ENCODE measurements around the gene SEMA4B.
A peak's percentile ranks its signal among the peaks of the same experiment; 100 is the strongest.
"Not testable (repeated sequence)": the region's sequence is repeated elsewhere in the genome, so short reads cannot be mapped to it uniquely, and the experiment has no call there.

SEMA4B gene

DNA sequence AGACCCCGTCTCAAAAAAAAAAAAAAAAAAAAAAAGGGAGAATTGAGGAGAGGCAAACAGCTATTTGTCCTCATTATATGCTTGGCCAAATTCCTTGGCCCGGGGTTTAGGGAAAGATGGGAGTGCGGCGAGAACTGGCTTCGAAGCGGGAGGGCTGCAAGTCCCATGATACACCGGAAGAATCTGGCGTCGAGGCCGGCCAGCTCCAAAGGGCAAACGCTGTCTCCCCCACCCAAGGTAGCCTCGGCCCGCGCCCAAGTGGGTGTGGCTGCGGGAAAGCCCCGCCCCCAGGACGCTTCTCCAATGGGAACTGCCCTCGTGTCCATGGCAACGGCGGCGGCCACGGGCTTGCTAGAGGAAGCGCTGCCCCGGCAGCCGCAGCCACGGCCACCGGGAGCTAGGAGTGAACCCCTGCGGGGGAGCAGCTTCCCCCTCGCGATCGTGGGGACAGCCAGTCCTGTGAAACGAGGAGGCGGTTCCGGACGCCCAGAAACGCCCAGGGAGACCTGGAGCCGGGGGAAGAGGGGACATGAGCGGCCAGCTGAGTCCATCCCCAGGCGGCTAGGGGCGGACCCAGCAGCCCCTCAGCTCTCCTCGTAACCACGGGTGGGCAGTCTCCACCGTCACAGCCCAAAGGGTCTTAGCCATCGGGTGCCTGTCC lies 48.2 kb downstream of the SEMA4B start, which contains the start of gene TTLL13:
TTLL13 (plus strand) TSS at position 354 of the 661 bp plus-strand sequence. CDS start 1,075 bp downstream, outside the sequence.
- TF ChIP-seq, protein P1, sequence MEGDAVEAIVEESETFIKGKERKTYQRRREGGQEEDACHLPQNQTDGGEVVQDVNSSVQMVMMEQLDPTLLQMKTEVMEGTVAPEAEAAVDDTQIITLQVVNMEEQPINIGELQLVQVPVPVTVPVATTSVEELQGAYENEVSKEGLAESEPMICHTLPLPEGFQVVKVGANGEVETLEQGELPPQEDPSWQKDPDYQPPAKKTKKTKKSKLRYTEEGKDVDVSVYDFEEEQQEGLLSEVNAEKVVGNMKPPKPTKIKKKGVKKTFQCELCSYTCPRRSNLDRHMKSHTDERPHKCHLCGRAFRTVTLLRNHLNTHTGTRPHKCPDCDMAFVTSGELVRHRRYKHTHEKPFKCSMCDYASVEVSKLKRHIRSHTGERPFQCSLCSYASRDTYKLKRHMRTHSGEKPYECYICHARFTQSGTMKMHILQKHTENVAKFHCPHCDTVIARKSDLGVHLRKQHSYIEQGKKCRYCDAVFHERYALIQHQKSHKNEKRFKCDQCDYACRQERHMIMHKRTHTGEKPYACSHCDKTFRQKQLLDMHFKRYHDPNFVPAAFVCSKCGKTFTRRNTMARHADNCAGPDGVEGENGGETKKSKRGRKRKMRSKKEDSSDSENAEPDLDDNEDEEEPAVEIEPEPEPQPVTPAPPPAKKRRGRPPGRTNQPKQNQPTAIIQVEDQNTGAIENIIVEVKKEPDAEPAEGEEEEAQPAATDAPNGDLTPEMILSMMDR (IDR thresholded peaks at IDR 0.05; ENCODE audit: extremely low read depth, missing control alignments) = no peak
- DNase-seq (ENCODE audit: low spot score) = peak; percentile 68

- no peak for DNase-seq (ENCODE audit: low spot score)
- TF ChIP-seq, protein P1 (IDR thresholded peaks at IDR 0.05; ENCODE audit: extremely low read depth, missing control alignments) = no peak
Observed at GRCh38 chr15:90257776-90258175, 56.6 kb downstream of the SEMA4B start.

DNA sequence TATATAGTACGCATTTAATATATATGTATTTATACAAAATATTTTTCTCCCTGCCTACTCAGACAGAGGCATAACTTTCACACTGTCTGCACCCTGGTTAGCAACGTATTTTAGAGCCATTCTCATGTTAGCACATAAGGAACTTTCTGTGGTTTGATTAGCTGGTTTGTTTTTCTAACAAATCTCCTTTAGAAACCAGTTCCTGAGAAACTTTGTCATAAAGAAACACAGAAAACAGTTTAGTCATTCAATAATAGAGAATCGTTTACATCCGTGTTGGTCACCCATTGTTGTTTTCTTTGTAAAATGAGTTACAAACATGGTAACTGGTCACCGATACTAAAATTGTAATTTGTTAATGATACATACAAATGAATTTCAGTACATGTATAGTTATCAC lies 58.4 kb downstream of the SEMA4B start:
- TF ChIP-seq, protein P1 (IDR thresholded peaks at IDR 0.05; ENCODE audit: extremely low read depth, missing control alignments) = no peak

GRCh38 chr15:90260731-90261130 lies 59.6 kb downstream of the SEMA4B start:
- not testable (repeated sequence) for DNase-seq (ENCODE audit: low spot score)

More for the DNA sequence above, 58.4 kb downstream of the SEMA4B start:
- peak; percentile 63 for DNase-seq (ENCODE audit: low spot score)

DNA sequence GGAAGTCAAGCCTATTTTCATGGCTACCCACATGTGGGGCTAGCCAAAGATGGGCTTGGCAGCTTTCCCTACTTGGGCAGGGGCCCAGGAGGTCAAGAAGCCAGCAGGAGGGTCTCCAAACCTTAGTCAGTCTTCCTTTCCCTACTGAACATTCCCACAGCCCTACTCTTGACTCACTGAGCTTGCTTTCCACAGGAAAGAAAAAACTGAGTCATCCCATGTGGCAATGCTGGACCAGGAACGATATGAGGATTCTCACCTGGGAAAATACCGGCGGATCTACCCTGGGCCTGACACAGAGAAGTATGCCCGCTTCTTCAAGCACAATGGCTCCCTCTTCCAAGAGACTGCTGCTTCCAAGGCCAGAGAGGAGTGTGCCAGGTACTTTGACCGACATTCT lies 60.7 kb downstream of the SEMA4B start:
- DNase-seq (ENCODE audit: low spot score) = no peak
- TF ChIP-seq, protein P1 (IDR thresholded peaks at IDR 0.05; ENCODE audit: extremely low read depth, missing control alignments) = no peak

GRCh38 chr15:90262426-90262825 lies 61.3 kb downstream of the SEMA4B start:
- TF ChIP-seq, protein P1 (IDR thresholded peaks at IDR 0.05; ENCODE audit: extremely low read depth, missing control alignments) = no peak

DNA sequence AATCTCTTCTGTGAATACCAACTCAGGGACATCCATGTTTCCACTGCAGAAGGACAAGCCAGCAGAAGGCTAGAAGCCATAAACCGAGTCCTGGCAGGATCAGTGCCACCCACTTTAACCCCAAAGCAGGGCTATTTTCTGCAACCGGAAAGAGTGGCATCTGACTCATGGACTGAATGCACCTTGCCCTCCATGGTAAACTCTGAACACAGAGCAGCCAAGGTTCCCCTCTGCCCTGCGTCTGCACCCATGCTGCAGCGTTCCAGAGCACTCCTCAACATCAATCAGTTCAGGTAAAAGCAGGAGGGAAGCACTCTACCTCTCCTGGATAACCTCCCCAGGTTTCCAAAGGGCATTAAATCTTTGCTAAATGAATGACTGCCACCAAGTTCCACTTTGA lies 63.5 kb downstream of the SEMA4B start:
- DNase-seq (ENCODE audit: low spot score) = no peak
- TF ChIP-seq, protein P1 (IDR thresholded peaks at IDR 0.05; ENCODE audit: extremely low read depth, missing control alignments) = no peak

More at GRCh38 chr15:90262426-90262825, 61.3 kb downstream of the SEMA4B start:
- DNase-seq (ENCODE audit: low spot score) = no peak
